ENCODE data around the gene ACAD9.
"Not testable (repeated sequence)": the region's sequence is repeated elsewhere in the genome, so short reads cannot be mapped to it uniquely, and the experiment has no call there.

The ACAD9 gene

DNA sequence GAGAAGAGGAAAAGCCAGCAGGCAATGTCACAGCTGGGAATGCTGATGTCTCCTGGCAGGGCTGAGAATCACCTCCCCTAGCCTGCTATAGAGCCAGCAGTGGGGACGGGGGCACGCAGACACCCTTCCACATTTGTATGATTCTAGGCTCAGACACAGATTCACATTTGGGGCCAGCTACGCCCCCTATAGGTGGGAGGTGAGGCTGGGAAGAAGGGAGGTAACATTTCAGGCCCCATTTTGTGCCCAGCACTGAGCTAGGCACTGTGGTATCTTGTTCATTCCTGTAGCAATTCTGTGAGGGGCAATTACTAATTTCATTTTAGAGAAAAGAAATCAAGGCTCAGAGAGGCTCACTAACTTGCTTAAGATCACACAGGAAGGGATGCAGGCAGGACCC lies 15.9 kb upstream of the ACAD9 start:
- DNase-seq, result no peak

GRCh38 chr3:128864351-128864811 lies 15.0 kb upstream of the ACAD9 start:
- DNase-seq, result peak; percentile 65

DNA sequence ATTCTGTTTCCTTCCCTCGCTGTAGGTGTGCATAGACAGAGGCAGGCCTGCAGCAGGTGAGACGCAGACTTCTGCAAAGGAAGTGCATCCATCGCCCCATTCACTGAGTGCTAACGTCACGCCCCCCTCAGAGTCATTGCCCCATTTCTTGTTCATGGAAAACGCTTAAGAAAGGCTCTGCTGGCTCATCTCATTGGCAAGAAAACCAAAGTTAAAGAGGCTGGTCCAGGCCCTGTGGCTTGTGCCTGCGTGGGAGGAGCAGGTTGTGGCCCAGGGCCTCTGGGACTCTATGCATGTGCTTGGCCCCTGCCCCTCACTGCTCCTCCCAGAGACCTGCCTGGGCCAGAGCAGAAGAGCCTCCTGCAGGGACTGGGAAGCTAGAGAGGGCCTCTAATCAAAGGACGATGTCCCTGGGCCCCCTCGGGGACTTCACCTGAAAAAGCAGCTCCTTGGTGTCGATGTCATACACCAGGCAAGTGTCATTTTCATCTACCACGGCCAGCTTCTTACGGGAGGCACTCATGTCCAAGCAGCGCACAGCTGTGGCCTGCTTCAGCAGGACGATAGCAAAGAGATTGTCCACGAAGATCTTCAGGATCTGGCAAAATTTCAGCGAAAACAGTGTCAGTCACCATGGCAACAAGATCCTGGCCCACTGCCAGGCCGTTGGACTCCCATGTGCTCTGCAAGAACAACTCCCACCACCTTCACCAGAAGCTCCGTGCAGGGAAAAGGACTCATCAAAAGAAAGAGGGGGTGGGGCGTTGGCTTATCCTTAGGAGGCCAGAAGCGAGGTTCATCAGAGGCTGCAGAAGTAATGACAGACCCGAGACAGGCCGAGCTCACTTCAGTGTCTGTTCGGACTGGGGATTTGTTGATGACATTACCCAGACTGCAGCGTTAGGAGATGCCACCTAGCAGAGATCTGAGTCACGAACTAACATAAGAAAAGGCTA lies 14.3 kb upstream of the ACAD9 start:
- DNase-seq, result peak; percentile 95

GRCh38 chr3:128867200-128868125 lies 12.0 kb upstream of the ACAD9 start:
- peak; percentile 76 for DNase-seq

DNA sequence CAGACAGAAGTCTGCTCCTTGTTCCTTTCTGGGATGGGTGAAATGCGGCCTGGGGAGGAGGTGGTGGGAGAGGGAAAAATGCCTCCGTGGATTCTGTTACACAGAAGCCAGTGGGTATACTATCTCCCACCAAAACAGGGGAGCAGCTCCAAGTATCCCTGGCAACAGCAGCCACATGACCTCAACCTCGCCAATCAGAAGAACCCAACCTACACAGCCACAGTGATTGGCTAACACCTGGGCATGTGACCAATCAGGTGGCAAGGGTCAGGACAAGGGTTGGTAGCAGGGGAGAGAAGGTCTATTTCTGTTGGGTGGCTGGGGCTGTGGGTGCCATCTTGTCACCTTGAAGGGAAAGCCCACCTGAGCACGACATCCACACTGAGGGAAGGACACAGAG lies 9.1 kb upstream of the ACAD9 start:
- DNase-seq, result no peak

GRCh38 chr3:128872282-128872681 lies 7.1 kb upstream of the ACAD9 start:
- DNase-seq, result no peak

GRCh38 chr3:128872744-128873143 lies 6.7 kb upstream of the ACAD9 start:
- no peak for DNase-seq

DNA sequence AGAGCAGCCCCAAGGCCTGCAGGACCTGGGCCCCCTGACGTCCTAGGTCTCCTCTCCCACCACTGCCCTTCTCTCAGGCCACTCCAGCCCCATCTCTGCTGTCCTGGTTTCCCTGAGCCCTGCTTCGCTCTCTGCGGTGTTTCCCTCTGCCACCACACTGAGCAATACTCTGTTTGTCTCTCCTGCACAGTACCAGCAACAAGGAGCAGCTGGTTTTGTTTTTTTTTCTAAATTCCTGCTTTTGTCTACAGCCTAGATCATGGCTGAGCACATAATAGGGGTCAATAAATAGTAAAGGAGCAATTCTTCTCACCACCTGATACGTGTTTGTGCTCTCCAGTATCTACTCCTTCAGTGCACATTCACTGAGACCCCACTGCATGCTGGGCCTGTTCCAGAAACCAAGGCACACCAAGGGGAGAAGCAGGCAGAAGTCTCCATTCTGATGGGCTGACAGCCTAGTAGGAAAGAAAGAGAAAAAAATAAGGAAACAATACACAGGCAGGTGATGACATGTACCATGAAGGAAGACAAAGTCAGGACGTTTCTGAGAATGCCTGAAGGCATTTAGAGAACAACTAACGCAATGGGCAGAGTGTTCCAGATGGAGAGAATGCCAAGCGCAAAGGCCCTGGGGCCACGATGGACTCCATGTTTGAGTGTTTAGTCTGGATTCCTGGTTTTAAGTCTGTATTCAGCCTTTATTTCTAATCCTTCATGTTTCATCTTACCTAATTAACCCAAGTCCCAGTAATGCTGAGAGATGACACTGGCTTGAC lies 6.0 kb upstream of the ACAD9 start:
- DNase-seq, result no peak

DNA sequence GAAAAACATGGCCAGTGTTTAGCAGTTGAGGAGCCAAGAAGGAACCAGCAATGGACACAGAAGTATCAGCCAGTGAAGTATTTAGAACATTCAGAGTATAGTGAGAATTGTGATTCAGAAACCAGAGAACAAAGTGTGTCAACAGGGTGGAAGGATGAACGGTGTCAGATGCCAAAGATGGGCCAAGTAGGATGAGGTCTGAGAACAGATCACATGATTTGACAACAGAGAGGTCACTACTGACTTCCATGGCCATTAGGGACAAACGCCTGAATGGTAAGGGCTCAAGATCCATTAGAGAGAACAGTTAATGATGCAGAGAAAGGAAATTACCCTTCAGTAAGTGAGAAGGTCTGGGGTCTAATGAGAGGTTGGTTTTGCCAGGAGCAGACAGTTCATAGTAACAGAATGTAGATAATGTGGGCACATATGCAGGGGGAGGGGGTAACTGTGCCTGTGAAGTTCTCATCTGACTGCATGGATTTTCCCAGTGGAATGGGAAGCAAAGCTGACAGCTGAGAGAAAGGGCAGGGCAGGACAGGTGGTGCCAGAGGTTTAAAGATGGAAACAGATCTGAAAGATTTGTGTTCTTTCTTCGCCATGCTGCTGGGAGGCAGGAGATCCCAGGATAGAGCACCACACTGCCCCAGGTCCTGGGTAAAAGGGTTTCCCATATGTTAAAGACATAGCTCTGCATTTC lies 4.8 kb upstream of the ACAD9 start:
- DNase-seq, result no peak

DNA sequence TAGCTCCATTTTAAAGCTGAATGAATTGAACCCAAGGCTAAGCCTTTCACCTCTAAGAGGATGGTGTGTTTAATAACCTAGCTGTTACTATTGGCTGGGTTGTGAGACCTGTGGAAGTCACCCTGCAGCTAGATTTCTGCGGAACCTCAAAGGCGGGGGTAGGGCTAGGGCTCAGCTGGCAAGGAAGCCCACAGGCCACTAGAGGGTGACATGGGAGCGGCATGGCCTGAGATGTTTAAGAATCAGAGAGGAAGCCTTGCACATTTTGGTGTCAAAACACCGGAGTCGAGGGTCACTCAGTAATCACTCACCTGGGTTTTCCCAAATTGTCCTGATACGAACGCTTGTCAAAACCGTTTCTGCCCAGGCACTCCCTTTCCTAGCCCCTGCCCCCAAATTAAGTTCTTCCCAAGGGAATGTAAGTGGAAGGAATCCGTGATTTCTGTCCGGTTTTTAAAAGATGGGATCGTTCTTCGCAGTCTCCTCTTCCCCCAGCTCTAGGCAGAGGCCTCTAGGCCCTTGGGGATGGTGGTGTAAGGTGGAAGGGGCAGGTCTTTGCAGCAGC lies 3.8 kb upstream of the ACAD9 start:
- DNase-seq, result peak; percentile 31

- DNase-seq, result no peak
Measured at GRCh38 chr3:128878011-128878457, 1.4 kb upstream of the ACAD9 start.

DNA sequence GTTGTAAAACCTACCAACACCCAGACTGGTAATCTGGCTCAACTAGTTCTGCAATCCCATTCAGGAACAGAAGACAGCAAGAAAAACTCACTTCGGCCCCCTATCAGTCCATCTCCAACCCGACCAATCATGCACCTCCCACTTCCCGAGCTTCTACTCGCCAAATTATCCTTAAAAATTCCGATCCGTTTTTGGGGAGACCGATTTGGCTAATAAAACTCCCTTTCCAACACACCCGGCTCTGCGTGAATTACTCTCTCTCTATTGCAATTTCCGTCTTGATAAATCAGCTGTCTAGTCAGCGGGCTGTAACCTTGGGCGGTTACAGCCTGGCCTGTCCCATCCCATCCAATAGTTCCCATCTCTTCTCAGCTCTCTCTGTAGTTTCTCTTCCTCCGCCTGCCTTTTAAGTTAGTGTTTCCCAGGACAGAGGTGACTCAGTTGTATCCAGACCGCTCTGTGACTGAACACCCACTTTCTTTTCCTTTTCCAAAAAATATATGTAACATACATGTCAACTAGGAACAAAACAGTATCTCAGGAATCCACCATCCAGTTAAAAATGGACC lies 780 bp upstream of the ACAD9 start:
- peak; percentile 50 for DNase-seq

DNA sequence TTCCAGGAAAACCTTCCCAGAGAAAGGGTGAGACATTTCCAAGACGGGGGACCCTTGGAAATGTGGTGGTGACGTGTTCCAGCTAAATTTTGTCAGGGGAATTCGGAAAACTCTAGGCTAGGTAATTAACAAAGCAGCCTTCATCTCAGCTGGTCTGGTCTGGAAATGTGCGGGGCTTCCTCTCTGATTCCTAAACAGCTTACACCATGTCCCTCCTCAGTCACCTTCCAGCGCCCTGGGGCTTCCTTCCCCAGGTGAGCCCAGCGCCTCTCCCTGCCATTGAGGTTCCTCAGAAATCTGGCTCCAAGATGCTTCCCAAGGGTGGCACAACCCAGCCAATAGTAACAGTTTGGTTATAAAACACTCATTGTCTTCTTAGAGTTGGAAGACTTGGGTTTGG lies 571 bp downstream of the ACAD9 start:
- no peak for DNase-seq

- not testable (repeated sequence) for DNase-seq
Measured at GRCh38 chr3:128880455-128880854, 1.0 kb downstream of the ACAD9 start.

DNA sequence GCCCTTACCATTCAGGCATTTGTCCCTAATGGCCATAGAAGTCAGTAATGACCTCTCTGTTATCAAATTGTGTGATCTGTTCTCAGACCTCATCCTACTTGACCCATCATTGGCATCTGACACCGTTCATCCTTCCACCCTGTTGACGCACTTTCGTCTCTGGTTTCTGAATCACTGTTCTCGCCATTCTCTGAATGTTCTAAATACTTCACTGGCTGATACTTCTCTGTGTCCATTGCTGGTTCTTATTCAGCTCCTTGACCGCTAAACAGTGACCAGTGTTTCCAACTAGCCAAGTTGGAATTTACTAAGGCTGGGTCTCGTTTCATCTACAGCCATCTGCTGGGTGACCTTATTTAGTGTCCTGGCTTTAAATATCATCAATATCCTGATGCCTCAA lies 2.2 kb downstream of the ACAD9 start:
- DNase-seq, result no peak

GRCh38 chr3:128882719-128883118 lies 3.3 kb downstream of the ACAD9 start:
- DNase-seq, result no peak

DNA sequence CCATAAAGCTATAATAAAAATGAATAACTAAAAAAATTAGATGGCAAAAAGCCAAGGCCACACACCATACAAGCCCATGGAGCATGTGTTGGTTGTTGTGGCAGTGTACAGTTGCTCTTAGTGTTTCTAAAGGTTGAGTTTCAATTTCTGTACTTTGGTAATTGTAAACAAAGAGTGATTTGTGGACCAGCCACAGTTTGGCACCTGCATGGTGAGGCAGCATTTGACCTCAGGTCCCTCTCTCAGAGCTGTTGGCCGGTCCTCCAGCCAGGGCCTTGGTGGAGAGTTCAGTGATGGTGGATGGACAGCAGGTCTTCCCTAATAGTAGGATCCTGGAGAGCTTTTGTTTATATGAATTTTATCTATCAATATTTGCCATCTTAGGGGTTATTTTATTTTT lies 5.6 kb downstream of the ACAD9 start:
- DNase-seq, result no peak

- no peak for DNase-seq
Measured at GRCh38 chr3:128889139-128889894, 9.9 kb downstream of the ACAD9 start.

DNA sequence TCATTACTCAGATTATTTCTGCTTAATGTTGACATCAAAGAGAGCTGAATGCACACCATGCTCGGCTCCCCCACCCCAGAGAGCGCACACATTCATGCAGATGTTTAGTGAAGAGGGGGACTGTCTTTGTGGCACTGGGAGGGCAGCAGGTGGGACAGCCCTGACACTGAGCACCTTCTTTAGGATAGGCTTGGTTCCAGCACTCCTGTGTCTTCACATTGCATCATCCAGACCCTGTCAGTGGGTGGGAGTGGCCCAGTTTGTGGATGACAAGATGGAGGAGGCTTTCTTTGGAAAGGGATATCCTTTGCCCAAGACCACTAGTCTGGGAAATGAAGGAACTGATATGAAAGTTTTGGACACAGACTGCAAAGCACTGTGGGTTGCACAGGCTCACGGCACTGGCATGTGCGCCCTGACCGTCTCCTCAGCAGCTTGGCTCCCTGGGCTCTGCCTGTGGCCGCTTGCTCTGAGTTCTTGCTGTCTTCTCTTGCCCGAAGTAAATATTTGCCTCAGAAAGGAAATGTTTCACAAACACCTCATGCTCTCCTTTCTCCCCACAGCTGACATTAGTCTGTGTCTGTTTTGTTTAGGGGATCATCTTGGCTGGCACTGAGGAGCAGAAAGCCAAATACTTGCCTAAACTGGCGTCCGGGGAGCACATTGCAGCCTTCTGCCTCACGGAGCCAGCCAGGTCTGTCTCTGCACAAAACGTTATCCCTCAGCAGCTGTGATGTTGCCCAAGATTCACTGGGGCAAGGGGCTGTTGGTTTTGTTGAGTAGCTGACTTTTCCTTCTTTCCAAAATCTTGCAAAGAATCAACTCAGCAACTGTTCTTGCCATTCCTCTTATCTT lies 16.6 kb downstream of the ACAD9 start:
- no peak for DNase-seq

DNA sequence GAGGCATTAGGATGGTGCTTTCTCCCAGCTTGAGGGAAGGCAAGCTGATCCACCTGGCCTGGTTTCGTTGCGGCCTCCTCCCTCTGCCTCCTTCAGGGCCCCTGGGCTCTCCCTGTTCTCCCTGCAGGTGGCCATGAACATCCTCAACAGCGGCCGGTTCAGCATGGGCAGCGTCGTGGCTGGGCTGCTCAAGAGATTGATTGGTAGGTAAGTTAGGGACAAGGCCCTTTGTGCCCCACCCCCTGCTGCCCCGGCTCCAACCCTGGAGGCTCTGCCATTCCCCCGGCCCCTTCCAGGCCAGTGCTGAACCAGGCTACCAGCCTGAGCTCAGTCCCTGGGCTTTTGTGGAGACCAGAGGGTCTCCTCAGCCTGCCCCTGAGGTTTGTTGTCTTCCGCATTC lies 23.0 kb downstream of the ACAD9 start:
- DNase-seq, result no peak

Data from GF-D8 (cell line).